GM19240 (cell line): ENCODE results near the gene BCAS3.
"Not testable (repeated sequence)": the region's sequence is repeated elsewhere in the genome, so short reads cannot be mapped to it uniquely, and the experiment has no call there.

Experiments
- DNase-seq: peaks from one replicate; pipeline ENCODE4 v3.0.0; 2011; ENCODE audit warnings: low spot score; ENCODE audit not compliant: insufficient read length

BCAS3 gene

DNA sequence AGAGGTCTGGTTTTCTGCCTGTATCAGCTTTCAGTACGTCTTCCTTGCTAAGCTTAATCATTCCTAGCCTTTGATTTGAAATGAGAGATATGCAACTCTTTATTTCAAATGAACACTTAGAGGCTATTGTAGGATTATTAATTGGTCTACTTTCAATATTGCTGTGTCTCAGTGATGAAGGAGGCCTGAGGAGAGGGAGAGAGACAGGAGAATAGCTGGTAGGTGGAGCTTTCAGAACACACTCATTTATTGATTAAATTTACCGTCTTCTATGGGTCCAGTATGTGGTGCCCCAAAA is 187.0 kb downstream of the BCAS3 start:
- no peak for DNase-seq

DNA sequence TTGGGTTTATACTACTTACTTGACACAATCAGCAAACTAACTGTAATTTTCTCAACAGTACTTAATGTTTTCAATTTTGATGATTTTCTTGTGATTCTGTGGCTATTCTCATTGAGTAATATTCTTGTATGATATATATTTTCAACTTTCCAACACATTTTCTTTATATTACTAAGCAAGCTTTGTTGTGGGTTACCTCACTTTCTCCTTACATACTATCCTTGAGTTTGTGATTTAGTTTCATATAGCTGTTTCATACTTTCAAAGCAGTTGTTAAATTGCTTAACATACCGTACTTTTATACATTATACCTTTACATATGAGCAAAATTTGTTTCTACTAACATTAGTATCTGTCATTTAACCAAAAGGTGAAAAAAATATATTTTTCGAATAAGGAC is 197.1 kb downstream of the BCAS3 start:
- no peak for DNase-seq

DNA sequence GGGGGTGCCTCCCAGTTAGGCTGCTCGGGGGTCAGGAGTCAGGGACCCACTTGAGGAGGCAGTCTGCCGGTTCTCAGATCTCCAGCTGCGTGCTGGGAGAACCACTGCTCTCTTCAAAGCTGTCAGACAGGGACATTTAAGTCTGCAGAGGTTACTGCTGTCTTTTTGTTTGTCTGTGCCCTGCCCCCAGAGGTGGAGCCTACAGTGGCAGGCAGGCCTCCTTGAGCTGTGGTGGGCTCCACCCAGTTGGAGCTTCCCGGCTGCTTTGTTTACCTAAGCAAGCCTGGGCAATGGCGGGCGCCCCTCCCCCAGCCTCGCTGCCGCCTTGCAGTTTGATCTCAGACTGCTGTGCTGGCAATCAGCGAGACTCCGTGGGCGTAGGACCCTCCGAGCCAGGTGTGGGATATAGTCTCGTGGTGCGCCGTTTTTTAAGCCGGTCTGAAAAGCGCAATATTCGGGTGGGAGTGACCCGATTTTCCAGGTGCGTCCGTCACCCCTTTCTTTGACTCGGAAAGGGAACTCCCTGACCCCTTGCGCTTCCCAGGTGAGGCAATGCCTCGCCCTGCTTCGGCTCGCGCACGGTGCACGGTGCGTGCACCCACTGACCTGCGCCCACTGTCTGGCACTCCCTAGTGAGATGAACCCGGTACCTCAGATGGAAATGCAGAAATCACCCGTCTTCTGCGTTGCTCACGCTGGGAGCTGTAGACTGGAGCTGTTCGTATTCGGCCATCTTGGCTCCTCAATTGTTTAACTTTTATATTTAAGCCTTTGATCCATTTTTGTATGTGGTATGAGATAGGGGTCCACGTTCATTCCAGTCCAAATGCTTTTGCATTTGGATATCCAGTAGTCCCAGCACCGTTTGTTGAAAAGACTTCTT is 209.3 kb downstream of the BCAS3 start:
- DNase-seq: not testable (repeated sequence)

DNA sequence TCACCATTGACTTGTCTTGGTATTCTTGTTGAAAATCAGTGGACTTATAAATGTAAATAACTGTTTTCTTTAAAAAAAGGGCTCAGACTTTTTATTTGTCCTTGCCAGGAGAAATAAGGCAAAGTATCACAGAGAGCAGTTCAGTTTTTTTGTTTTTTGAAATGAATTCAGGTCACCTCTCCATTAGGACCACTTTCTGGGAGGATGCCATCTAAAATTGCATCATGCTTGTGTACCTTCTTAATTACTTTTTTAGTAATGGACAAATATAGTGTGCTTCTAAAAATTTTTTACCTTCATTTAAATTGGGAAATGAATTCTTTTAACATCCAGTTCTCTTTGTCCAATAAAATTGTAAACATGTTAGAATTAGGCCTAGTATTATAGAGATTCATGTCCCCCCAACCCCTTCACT is 210.0 kb downstream of the BCAS3 start:
- DNase-seq: no peak

DNA sequence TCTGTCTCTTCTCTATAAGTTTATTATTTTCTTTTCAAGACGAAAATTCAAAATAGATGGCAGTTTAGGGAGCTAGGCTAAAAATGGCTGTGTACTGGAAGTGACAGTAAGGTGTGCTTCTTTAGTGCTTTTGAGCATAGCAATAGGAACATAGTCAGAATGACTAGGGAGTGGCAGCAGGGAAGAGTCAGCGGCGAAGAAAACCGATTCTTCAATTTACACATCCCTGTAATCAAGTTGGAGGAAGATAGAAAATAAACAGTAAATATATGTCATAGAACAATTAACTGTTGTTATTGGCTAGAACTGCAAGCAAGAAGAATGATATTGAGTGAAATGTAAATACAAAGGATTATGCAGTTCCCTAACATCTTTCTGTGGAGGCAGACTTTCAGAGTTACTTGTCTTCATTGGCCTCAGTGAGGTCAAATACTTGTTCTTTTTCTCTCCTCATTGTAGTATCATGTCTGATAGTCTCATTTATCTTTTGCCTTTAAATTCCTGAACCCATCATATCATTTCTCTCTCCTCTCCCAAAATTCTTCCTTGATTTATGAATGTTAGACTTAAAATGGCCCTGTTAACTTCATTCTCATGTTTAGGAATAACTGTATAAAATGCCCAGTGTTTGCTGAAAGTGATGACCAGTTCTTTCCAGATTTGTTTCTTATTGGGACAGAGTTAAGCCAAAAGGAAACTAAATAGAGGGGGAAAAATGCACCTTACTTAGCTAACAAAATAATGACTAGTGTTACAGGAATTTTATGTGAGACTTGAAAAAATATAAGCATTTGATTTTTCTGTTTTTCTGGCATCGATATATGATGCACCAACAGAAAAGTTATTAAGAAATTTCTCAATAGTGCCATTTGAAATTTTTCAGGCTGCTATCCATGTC is 211.4 kb downstream of the BCAS3 start:
- no peak for DNase-seq

DNA sequence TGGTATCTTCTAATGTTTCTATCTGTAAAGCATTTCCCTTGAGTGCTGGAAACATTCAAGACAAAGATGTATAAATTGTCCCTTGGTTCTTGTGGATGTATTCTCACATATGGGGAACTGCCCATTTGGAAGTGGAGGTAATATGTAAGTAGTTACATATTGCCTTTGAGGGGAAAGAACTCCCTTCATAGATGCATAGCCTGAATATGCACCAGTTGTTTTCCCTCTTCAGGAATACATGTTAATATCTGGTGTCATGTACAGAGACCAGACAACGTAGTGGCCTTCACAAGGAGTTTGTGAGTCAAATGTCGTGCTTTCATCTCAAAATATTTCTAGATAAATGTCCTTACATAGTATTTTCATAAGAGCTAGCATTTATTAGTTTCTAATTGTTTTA is 213.5 kb downstream of the BCAS3 start:
- no peak for DNase-seq

DNA sequence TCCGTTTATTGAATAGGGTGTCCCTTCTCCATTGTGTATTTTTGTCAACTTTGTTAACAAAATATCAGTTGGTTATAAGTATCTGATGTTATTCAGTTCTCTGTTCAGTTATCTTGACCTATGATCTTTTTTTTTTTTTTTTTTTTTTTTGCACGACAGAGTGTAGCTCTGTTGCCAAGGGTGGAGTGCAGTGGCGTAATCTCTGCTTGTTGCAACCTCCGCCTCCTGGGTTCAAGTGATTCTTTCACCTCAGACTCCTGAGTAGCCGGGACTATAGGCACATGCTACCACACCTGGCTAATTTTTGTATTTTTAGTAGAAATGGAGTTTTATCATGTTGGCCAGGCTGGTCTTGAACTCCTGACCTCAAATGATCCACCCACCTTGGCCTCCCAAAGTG is 215.8 kb downstream of the BCAS3 start:
- no peak for DNase-seq

DNA sequence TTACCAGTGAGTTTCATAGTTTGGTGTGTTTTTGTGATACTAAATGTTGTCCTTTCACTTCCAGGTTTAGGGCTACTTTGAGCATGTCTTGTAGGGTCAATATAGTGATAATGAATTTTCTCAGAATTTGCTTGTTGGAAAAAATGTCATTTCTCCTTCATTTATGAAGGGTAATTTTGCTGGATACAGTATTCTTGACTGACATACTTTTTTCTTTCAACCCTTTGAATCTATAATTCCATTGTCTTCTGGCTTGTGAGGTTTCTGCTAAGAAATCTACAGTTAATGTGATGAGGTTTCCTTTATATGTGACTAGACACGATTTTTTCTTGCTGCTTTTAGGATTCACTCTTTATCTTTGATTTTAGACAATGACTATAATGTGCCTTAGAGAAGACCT is 219.3 kb downstream of the BCAS3 start:
- DNase-seq: no peak

DNA sequence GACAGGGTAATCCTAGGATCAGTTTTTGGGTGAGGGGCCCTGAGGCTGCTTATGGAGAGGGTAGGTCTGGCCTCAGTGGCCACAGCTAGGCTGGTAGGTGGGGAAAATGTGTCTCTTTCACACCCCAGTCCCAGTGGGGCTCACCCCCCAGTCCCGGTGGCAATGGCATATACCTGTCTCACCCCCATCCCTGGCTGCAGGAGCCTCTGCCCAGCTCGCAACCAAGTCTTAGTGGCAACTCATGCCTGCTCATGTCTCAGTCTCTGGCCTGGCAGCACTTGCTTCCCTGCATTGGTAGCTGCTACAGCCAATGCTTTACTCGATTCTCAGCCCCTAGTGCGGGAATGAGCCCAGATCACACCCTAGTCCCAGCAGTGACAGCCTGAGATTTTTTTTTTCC is 221.5 kb downstream of the BCAS3 start:
- no peak for DNase-seq

DNA sequence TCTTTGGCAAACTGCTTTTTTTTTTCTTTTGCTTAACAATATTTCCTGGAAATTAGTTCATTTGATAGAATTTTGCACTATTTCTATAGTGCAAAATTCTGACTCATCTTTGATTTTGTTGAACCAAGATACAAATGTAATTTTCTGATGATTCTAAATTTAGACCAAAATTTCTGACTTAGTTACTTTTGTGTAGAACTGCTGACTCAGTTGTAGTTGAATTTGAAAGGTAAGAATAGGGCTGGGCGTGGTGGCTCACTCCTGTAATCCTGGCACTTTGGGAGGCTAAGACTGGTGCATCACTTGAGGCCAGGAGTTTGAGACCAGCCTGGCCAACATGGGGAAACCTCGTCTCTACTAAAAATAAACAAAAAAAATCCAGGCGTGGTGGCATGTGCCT is 223.0 kb downstream of the BCAS3 start:
- DNase-seq: no peak

DNA sequence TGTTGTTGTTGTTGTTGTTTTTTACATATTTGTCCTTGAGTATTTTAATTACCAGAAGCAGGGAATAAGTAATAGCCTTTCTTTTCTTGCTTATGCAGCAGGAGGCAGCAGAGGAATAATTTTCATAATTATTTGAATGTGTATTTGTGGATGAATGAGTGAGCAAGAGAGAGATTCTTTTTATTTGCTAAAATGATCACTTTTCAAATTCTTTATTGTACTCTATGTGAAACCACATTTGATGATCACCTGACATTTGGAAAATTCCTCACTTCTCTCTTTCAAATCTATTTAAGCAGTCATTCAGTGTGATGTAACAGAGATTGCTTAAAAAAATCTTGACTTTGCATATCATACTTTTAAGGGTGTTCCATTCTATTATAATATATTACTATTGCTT is 223.6 kb downstream of the BCAS3 start:
- no peak for DNase-seq

DNA sequence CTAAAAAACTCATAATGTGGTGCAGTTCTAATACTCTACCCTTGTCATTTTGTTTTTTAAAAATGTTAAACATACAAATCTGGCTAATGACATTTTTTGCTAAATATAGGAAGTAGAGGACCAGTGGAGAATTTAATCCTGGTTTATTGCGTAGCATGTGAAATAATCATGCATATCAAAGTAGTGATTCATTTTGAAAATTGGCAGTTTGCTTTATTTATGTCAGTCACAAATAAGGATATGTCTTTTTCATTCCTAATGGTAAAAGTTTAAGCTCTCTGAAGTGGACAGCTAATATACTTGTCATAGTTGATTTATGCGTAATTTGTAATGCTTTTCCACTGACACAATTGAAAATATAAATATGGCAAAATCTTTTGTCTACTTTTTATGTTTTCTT is 224.2 kb downstream of the BCAS3 start:
- DNase-seq: no peak

DNA sequence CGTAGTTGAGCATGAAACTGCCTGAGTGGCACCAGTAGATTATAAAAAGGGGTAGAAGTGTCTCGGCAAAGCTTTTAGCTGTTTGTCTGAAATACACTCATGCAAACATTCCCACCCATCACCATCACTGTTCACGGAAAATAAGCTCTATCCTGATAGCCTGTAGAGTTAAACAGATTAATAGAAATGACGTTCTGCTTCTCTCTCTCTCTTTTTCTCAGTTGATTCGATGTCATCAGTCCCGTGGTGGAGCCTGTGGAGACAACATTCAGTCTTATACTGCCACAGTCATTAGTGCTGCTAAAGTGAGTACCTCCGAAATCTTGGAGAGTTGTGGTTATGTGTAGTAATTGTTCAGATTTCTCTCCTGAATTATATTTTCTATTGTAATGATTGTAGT is 224.7 kb downstream of the BCAS3 start:
- DNase-seq: no peak

DNA sequence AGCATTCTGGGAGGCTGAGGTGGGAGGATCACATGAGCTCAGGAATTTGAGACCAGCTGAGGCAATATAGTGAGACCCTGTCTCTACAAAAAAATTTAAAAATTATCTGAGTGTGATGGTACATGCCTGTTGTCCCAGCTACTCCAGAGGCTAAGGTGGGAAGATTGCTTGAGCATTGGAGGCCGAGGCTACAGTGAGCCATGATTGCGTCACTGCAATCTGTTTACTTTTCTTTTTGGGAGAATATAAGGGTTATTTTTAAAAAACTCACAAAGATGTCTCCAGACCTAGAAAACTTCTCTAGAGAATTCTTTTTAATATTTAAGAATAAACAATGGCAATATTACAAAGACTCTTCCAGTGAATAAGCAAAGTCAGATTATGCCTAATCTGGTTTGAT is 226.9 kb downstream of the BCAS3 start:
- DNase-seq: no peak

DNA sequence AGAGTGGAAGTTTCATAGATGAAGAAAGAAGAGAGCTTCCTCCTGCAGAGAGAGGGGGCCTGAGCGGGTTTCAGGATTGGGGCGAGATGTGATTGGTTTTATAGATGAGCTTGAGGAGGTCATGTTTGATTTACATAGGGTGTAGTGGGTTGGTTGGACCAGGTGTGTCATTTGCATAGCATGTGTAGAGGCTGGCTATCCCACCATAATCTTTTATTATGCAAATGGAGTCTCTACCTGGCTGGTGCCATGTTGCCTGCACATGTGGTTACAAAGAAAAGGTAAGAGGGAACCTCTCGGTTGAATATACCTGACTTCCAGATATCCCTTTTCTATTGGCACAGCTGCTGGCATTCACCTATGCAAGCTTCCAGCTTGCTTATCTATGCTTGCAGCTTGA is 228.1 kb downstream of the BCAS3 start:
- no peak for DNase-seq

DNA sequence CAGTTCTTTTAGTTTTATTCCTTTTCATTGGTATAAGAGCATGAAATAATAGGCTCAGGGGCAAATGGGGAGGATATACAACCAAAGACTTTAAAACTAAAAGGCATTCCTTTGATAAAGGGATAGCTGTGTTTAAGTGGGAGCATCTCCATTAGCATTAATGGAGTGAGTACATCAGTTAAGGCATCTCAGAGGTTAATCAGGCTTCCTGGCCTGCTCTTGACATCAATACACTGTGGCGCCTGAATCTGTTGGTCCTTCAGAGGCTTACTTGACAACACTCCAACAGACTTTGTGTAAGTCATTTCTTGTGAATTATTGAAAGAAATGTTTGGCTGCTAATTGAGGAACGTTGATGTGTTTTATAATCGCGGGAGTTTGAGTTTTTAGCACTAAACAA is 230.7 kb downstream of the BCAS3 start:
- DNase-seq: no peak

DNA sequence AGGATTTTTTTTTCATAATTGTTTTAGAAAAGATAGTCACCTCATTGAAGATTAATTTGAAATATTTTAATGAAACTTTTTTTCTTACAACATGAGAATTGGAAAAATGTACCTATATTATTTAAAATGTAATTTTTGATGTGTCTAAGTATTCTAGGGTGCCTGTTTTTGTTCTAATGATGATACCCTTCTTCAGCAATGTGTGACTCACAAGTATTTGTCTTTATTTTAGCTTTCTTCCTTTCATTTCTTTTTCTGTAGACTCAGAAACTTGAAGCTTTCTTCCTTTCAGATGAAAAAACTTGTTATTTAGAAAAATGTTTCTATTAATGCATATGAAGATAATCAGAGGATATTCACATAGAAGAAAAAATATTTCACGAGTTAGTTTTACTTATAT is 231.8 kb downstream of the BCAS3 start:
- no peak for DNase-seq

DNA sequence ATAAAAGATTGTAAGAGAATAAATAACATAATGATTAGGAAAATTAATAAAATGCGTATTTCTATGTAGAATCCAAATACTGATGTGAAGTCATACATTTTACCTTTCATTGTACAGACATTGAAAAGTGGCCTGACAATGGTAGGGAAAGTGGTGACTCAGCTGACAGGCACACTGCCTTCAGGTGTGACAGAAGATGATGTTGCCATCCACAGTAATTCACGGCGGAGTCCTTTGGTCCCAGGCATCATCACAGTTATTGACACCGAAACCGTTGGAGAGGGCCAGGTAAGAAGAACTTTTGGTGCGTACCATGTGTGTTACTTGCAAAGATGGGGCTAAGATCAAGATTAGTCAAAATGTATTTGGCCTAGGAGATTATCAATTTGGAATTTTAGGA is 232.8 kb downstream of the BCAS3 start:
- no peak for DNase-seq

DNA sequence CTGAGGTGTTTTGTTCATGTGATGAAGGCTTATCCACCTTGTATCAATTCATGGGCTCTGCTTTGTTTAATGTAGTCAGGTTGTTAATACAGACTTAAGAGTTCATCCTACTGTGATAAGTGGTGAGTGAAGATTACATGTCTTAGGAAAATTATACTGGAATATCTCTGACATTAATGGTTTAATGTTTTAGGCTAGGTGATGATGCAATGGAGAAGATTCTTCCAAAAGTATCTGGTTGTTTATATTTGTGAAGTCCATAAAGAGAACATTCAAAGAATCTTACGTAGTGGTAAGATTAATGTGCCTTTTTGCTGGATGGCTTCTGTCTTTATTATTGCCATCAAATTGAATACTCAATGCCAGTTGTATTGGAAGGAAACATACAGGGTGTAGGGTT is 236.4 kb downstream of the BCAS3 start:
- no peak for DNase-seq

DNA sequence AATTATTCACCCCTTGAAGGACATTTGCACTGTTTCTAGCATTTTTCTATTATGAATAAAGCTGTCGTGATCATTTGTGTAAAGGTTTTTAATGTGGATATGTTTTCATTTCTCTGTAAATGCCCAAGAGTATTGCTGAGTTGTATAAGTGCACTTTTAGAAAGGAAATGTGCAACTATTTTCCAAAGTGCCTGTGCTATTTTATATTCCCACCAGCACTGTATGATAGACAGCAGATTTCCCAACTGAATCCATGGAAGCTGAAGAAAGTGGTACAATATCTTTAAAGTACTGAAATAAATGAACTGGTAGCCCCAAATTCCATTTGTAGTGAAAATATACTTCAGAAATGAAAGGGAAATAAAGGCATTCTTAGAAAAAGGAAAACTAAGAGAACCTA is 238.4 kb downstream of the BCAS3 start:
- DNase-seq: no peak

DNA sequence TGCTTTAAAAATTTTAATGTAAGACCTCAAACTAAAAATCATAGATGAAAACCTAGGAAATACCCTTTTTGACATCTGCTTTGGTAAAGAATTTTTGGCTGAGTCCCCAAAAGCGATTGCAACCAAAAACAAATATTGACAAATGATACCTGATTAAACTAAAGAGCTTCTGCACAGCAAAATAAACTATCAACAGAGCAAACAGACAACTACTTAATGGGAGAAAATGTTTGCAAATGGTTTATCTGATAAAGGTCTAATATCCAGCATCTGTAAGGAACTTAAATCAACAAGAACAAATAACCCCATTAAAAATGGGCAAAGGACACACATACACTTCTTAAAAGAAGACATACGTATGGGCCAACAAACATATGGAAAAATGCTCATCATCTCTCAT is 242.5 kb downstream of the BCAS3 start:
- no peak for DNase-seq

DNA sequence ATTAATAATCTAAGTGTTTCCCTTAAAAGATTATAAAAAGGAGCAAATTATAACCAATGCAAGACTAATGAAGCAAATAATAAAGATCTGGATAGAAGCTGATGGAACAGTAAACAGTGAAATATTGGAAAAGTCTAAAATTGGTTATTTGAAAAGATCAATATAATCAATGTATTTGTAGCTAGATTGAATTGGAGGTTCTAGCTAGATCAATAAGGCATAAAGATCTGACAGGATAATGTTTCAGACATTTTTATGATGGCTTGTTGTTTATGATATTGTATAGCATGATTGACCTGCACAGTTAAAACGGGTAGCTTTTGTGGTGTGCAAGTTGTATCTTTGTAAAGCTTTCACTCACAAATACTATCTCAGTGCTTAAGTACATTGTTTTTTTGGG is 245.3 kb downstream of the BCAS3 start:
- DNase-seq: no peak
